ENCODE data around the gene ELN.

Gene ELN

DNA sequence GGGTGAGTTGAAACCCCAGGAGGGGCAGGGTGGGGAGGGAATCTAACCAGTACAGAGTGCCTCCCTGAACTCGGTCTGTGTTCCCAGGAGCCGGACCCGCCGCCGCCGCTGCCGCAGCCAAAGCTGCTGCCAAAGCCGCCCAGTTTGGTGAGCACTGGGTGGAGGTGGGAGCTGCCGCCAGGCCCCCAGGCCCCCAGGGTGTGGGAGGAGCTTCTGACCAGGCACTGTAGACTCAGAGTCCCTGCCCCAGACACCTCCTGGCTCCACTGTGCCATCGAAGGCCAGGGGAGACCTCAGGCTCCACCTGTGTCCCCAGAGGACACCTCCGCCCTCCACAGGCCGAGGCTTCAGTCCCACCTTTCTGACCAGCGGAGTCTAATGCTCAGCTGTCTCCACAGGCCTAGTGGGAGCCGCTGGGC is 35.3 kb downstream of the ELN start:
- no peaks in the 10 kb centered on the region for H3K79me2 ChIP-seq (ENCODE audit: low read length)
- H3K36me3 ChIP-seq (replicated peaks; ENCODE audit: low read depth, low read length) = no peaks in the 10 kb centered on the region
- H2AFZ ChIP-seq (ENCODE audit: low read depth, low read length) = no peak overlapping the region

DNA sequence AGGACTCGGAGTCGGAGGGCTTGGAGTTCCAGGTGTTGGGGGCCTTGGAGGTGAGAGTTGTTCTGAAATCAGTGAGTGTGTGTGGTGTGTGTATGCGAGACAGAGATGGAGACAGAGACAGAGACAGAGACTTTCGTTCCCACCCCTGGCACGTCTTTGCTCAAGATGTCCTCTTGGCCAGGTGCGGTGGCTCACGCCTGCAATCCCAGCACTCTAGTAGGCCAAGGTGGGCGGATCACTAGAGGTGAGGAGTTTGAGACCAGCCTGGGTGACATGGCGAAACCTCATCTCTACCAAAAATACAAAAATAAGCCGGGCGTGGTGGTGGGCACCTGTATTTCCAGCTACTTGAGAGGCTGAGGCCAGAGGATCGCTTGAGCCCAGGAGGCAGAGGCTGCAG is 35.7 kb downstream of the ELN start:
- no peak overlapping the region for H3K4me3 ChIP-seq (ENCODE audit: low read length)
- H2AFZ ChIP-seq (ENCODE audit: low read depth, low read length) = no peak overlapping the region
- H3K4me2 ChIP-seq (ENCODE audit: low read length) = no peak overlapping the region
- no peaks in the 10 kb centered on the region for H3K79me2 ChIP-seq (ENCODE audit: low read length)
- no peaks in the 10 kb centered on the region for H4K20me1 ChIP-seq (ENCODE audit: insufficient read depth, low read length)
- no peak overlapping the region for H3K9ac ChIP-seq (ENCODE audit: low read length)
- H3K4me1 ChIP-seq (ENCODE audit: low read length) = peaks cover 7% of the 10 kb centered on the region
- TF ChIP-seq, protein P1, sequence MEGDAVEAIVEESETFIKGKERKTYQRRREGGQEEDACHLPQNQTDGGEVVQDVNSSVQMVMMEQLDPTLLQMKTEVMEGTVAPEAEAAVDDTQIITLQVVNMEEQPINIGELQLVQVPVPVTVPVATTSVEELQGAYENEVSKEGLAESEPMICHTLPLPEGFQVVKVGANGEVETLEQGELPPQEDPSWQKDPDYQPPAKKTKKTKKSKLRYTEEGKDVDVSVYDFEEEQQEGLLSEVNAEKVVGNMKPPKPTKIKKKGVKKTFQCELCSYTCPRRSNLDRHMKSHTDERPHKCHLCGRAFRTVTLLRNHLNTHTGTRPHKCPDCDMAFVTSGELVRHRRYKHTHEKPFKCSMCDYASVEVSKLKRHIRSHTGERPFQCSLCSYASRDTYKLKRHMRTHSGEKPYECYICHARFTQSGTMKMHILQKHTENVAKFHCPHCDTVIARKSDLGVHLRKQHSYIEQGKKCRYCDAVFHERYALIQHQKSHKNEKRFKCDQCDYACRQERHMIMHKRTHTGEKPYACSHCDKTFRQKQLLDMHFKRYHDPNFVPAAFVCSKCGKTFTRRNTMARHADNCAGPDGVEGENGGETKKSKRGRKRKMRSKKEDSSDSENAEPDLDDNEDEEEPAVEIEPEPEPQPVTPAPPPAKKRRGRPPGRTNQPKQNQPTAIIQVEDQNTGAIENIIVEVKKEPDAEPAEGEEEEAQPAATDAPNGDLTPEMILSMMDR (IDR thresholded peaks at IDR 0.05; ENCODE audit: low read depth, low read length) = no peak
- no peak for TF ChIP-seq EZH2phosphoT487 (IDR thresholded peaks at IDR 0.05; ENCODE audit: low read depth)
- H3K27me3 ChIP-seq (ENCODE audit: low read depth, low read length) = no peaks in the 10 kb centered on the region
- H3K27ac ChIP-seq (ENCODE audit: low read length) = no peak overlapping the region
- no peaks in the 10 kb centered on the region for H3K36me3 ChIP-seq (replicated peaks; ENCODE audit: low read depth, low read length)
- no peaks in the 10 kb centered on the region for H3K9me3 ChIP-seq (ENCODE audit: insufficient read depth, low read length)

More for the DNA sequence above, 35.3 kb downstream of the ELN start:
- TF ChIP-seq, protein P1 (IDR thresholded peaks at IDR 0.05; ENCODE audit: low read depth, low read length) = no peak
- TF ChIP-seq EZH2phosphoT487 (IDR thresholded peaks at IDR 0.05; ENCODE audit: low read depth) = no peak
- Histone ChIP-seq H3K4me1 (ENCODE audit: low read length) (peaks cover 3% of the 10 kb centered on the region), H3K4me3 (ENCODE audit: low read length) (no peak overlapping the region), H3K9me3 (ENCODE audit: insufficient read depth, low read length) (no peaks in the 10 kb centered on the region), H3K9ac (ENCODE audit: low read length) (no peak overlapping the region), H4K20me1 (ENCODE audit: insufficient read depth, low read length) (no peaks in the 10 kb centered on the region), H3K4me2 (ENCODE audit: low read length) (no peak overlapping the region), H3K27me3 (ENCODE audit: low read depth, low read length) (no peaks in the 10 kb centered on the region), H3K27ac (ENCODE audit: low read length) (no peak overlapping the region)

DNA sequence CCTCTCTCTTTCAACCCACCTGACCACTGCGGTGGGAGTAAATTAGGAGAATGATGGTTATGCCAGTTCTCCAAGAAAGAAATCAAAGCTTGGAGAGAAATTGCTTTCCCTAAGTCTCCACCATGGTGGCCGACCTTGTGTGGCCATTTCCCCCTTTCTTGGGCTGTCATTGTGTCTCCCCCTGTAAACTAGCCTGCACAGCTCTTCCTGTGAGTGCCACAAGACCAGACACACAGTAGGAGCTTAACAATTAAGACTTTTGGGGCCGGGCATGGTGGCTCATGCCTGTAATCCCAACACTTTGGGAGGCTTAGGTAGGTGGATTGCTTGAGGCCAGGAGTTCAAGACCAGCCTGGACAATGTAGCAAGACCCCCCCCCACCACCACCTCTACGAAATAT is 36.7 kb downstream of the ELN start:
- Histone ChIP-seq H3K4me2 (ENCODE audit: low read length) (no peak overlapping the region), H3K4me3 (ENCODE audit: low read length) (no peak overlapping the region), H3K79me2 (ENCODE audit: low read length) (no peaks in the 10 kb centered on the region), H4K20me1 (ENCODE audit: insufficient read depth, low read length) (no peaks in the 10 kb centered on the region), H3K9me3 (ENCODE audit: insufficient read depth, low read length) (no peaks in the 10 kb centered on the region), H2AFZ (ENCODE audit: low read depth, low read length) (no peak overlapping the region), H3K27ac (ENCODE audit: low read length) (no peak overlapping the region), H3K36me3 (replicated peaks; ENCODE audit: low read depth, low read length) (no peaks in the 10 kb centered on the region), H3K27me3 (ENCODE audit: low read depth, low read length) (no peaks in the 10 kb centered on the region), H3K9ac (ENCODE audit: low read length) (no peak overlapping the region), H3K4me1 (ENCODE audit: low read length) (peaks cover 12% of the 10 kb centered on the region)
- TF ChIP-seq, protein P1 (IDR thresholded peaks at IDR 0.05; ENCODE audit: low read depth, low read length) = no peak
- no peak for TF ChIP-seq EZH2phosphoT487 (IDR thresholded peaks at IDR 0.05; ENCODE audit: low read depth)

DNA sequence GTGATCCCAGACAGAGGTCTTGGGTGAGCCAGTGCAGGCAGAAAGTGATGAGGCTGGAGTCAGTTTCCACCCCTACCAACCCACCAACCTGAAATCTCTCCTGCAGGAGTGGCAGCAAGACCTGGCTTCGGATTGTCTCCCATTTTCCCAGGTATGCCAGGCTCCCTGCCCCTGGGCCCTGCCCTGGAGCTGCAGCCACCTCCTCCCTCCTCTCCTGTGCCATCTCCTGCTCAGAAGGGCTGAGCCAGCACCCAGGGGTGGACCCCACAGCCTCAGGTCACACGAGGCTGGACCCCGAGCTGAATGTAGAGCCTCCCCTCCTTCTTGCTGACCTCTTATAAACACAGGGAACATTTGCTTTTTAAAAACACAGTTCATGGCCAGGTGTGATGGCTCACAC is 38.7 kb downstream of the ELN start:
- H3K4me1 ChIP-seq (ENCODE audit: low read length) = peaks cover 12% of the 10 kb centered on the region
- no peaks in the 10 kb centered on the region for H3K36me3 ChIP-seq (replicated peaks; ENCODE audit: low read depth, low read length)
- TF ChIP-seq EZH2phosphoT487 (IDR thresholded peaks at IDR 0.05; ENCODE audit: low read depth) = no peak
- TF ChIP-seq, protein P1 (IDR thresholded peaks at IDR 0.05; ENCODE audit: low read depth, low read length) = no peak

More for the DNA sequence above, 38.7 kb downstream of the ELN start:
- H3K4me2 ChIP-seq (ENCODE audit: low read length) = no peak overlapping the region
- no peaks in the 10 kb centered on the region for H4K20me1 ChIP-seq (ENCODE audit: insufficient read depth, low read length)
- no peak overlapping the region for H3K27ac ChIP-seq (ENCODE audit: low read length)
- no peaks in the 10 kb centered on the region for H3K27me3 ChIP-seq (ENCODE audit: low read depth, low read length)
- H2AFZ ChIP-seq (ENCODE audit: low read depth, low read length) = no peak overlapping the region
- H3K9ac ChIP-seq (ENCODE audit: low read length) = no peak overlapping the region
- H3K79me2 ChIP-seq (ENCODE audit: low read length) = no peaks in the 10 kb centered on the region
- no peak overlapping the region for H3K4me3 ChIP-seq (ENCODE audit: low read length)
- no peaks in the 10 kb centered on the region for H3K9me3 ChIP-seq (ENCODE audit: insufficient read depth, low read length)
